Prostate gland (tissue), 1 donor: Measurements from ENCODE around the gene METTL25B.

ENCODE experiments used
- POLR2A ChIP-seq: fragments of 450-650 bp; IDR thresholded peaks from one replicate; pipeline ENCODE4 v1.6.1; 2016; ENCODE audit warnings: antibody characterized with exemption, mild to moderate bottlenecking
- POLR2AphosphoS5 ChIP-seq: sonication (generic); formaldehyde crosslinking; IDR thresholded peaks from one replicate; pipeline ENCODE4 v1.6.1; 2017; ENCODE audit warnings: antibody characterized with exemption

- no peak for TF ChIP-seq POLR2AphosphoS5
- TF ChIP-seq POLR2A, result no peak
Measured at GRCh38 chr1:156691191-156691590, 37.1 kb upstream of the METTL25B start.
